WTC11 (cell line): ENCODE measurements around the gene PTPRN2.

ENCODE experiments used
- ATF3 ChIP-seq: sonication (generic); formaldehyde crosslinking; conservative IDR thresholded peaks from 2 replicates; pipeline ENCODE4 v1.8.1; 2022; ENCODE audit warnings: mild to moderate bottlenecking, missing genetic modification reagents
- CDX4 ChIP-seq: fragments of 250-450 bp; sonication (Bioruptor Pico); IDR thresholded peaks from 2 replicates; pipeline ENCODE4 v1.9.0; 2021; ENCODE audit warnings: moderate library complexity, mild to moderate bottlenecking, inconsistent platforms, borderline replicate concordance
- CREB1 ChIP-seq: sonication (generic); formaldehyde crosslinking; IDR thresholded peaks from 2 replicates; pipeline ENCODE4 v1.8.0; 2023; ENCODE audit warnings: mild to moderate bottlenecking, missing genetic modification reagents
- CTCF ChIP-seq: fragments of 200-600 bp; IDR thresholded peaks from 2 replicates; pipeline ENCODE4 v1.8.0; 2022; ENCODE audit warnings: antibody characterized with exemption
- ESRRA ChIP-seq: sonication (generic); formaldehyde crosslinking; IDR thresholded peaks from 2 replicates; pipeline ENCODE4 v1.8.1; 2022; ENCODE audit warnings: mild to moderate bottlenecking, missing genetic modification reagents, borderline replicate concordance
- GTF2I ChIP-seq: fragments of 250-450 bp; sonication (Bioruptor Pico); conservative IDR thresholded peaks from 2 replicates; pipeline ENCODE4 v1.4.0; 2021; ENCODE audit warnings: mild to moderate bottlenecking
- IRF2 ChIP-seq: sonication (generic); formaldehyde crosslinking; IDR thresholded peaks from 2 replicates; pipeline ENCODE4 v1.8.0; 2022; ENCODE audit warnings: low read depth, missing genetic modification reagents, borderline replicate concordance
- JUN ChIP-seq: sonication (generic); formaldehyde crosslinking; IDR thresholded peaks from 2 replicates; pipeline ENCODE4 v1.8.0; 2023; ENCODE audit warnings: mild to moderate bottlenecking, missing genetic modification reagents
- MAX ChIP-seq: sonication (generic); formaldehyde crosslinking; IDR thresholded peaks from 2 replicates; pipeline ENCODE4 v1.8.0; 2022; ENCODE audit warnings: mild to moderate bottlenecking, missing genetic modification reagents
- NFYB ChIP-seq: sonication (generic); formaldehyde crosslinking; conservative IDR thresholded peaks from 2 replicates; pipeline ENCODE4 v1.8.0; 2022; ENCODE audit warnings: low read depth, missing genetic modification reagents
- NR3C1 ChIP-seq: sonication (generic); formaldehyde crosslinking; conservative IDR thresholded peaks from 2 replicates; pipeline ENCODE4 v1.8.1; 2023; ENCODE audit warnings: low read depth, mild to moderate bottlenecking, missing genetic modification reagents
- PRDM15 ChIP-seq: sonication (generic); formaldehyde crosslinking; IDR thresholded peaks from 2 replicates; pipeline ENCODE4 v1.8.0; 2022; ENCODE audit warnings: missing genetic modification reagents
- TCF7 ChIP-seq: sonication (generic); formaldehyde crosslinking; IDR thresholded peaks from 2 replicates; pipeline ENCODE4 v1.8.0; 2022; ENCODE audit warnings: mild to moderate bottlenecking, low read depth, missing genetic modification reagents, moderate library complexity
- TEAD4 ChIP-seq: sonication (generic); formaldehyde crosslinking; IDR thresholded peaks from 2 replicates; pipeline ENCODE4 v1.8.0; 2022; ENCODE audit warnings: mild to moderate bottlenecking, missing genetic modification reagents

GRCh38 chr7:158506626-158507025, 81.0 kb downstream of the PTPRN2 start:
- no peak for TF ChIP-seq JUN
- no peak for TF ChIP-seq CTCF
- no peak for TF ChIP-seq TCF7
- TF ChIP-seq CDX4 (CRISPR knock-in tag) = no peak
- TF ChIP-seq NFYB = no peak
- no peak for TF ChIP-seq MAX
- TF ChIP-seq CREB1 (CRISPR knock-in tag) = no peak
- no peak for TF ChIP-seq NR3C1
- no peak for TF ChIP-seq TEAD4 (CRISPR knock-in tag)
- TF ChIP-seq ESRRA (CRISPR knock-in tag) = no peak
- TF ChIP-seq GTF2I (CRISPR knock-in tag) = no peak
- TF ChIP-seq IRF2 (CRISPR knock-in tag) = no peak
- TF ChIP-seq PRDM15 (CRISPR knock-in tag) = no peak
- no peak for TF ChIP-seq ATF3 (CRISPR knock-in tag)
